GM19025 (cell line): ENCODE measurements around the gene SLC17A4.
"Not testable (repeated sequence)": the region's sequence is repeated elsewhere in the genome, so short reads cannot be mapped to it uniquely, and the experiment has no call there.

Experiments used
- ATAC-seq: cut with Tn5 transposase; IDR thresholded peaks from one replicate; pipeline ENCODE4 v1.9.1; 2021; ENCODE audit warnings: mild to moderate bottlenecking, low read depth, moderate library complexity; ENCODE audit not compliant: unreplicated experiment

The SLC17A4 gene

GRCh38 chr6:25748601-25749517, 5.7 kb upstream of the SLC17A4 start:
- not testable (repeated sequence) for ATAC-seq

DNA sequence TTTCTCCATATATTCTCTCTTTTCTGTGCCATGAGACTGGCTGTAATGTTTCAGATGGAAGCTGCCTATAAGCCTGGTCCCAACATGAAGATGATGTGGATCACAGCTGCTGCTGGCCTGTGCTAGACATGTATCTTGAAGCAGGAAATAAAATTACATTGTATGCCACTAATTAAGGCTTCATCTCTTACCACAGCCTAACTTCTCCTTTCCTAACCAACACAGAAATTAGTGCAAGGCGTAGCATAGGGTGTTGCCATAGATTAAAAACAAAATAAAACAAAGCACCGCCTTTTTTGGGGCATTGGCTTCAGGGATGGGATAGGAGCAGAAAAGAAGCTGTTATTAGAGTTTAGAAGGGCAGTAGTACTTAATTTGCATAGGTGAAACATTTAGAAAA, 4.7 kb upstream of the SLC17A4 start:
- no peak for ATAC-seq

DNA sequence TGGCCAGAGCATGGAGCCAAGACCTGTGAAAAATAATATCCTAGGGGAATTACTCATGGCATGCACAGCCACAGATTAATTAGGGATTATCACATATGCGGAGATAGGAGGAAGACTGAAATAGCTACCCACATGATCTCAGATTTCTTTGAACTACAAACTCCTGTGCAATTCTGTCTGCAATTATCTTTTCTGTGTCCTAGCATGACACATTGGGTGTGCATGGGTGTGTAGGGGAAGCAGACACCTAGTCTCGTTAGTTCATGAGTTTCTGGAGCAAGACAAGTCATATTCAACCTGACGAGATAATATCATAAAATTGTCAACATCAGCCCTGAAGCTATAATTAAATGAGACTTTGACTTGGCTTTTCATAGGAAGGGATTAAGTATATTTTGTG, 3.6 kb upstream of the SLC17A4 start:
- ATAC-seq, result no peak

- ATAC-seq, result no peak
Measured at GRCh38 chr6:25753079-25753478, 1.5 kb upstream of the SLC17A4 start.

DNA sequence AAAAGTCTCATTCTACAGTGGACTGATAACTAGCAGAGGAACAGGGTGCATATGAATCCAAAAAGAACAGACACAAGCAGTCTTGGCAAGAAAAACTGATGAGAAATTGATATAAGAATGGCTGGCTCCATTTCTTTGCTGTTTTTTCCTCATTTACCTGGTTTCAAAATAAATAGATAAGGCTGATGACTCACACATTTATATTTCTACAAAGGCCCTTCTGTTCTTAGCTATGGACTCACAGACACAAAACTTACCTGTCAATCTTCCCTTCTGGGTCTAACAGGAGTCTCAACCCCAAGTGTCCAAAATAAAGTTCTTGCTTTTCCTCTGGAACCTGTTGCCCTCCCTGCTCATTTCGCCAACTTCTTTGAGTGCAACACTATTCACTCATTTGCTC, 941 bp downstream of the SLC17A4 start:
- ATAC-seq, result no peak

DNA sequence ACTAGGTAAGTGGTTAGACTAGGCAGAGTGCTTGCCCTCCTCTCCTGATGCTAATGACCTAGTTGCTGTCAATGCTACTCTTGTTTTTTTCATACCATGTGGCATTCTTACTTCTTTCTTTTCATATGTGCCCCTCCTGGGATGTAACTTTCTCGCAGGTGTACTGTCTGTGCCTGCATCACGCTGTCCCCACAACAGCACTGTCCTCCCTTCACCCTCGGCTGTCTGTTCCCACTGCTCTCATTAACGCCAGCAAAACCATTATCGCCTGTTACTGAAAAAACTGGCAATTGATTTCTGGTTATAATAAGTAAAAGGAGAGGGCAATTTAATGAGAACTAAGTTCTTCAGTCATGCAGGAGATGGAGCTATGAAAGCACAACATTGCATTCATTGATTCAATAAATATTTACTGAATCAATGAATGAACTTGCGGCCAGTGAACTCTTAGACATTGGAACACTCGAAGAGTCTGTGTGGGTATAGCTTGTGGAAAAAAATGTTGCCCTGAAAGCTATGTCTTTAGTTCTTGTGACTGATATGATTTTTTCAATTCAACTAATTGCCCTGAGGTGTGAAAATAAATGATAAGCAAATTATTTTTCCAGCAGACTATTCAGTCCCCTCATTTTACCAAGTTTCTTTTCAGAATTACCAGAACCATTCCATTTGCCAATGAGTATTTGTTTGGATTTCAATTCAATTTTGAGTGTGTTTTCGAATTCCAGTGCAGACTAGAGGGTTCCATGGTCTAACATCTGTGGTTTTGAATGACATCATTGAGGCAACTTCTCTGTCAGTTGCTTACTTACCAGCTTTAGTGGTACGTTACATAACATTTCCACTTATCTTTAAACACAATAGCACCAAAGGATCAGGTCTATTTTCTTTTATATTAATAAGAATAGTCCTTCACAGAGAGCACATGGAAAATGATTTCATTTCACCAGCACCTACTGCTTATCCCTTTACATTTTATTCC, 2.1 kb downstream of the SLC17A4 start:
- no peak for ATAC-seq

DNA sequence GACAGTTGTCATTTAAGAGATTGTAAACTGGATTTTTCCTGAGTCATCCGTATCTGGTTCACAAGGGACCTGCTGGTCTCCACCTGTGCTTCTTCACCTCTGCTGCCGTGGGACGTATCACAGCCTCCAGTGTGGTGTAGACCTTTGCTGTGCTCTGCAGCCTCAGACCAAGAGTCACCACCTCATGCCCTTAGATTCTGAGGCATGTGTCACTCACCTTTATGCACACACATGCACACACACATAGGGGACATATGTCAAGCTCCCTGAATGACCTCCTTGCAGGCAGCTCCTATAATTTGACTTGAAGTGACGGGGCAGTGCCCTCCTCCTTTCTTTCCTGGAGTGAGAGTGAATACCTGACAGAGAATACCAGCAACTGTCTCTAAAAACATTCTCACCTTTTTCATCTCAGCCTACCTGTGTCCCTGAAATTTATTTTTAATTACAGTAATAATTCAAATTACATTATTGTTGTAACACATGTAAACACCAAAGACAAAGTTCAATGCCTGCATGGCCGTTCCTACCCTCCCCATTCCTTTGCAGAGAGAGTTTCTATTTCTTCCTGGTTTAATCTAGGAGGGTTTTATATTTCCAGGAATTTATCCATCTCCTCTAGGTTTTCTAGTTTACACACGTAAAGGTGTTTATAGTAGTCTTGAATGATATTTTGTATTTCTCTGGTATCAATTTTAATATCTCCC, 3.5 kb downstream of the SLC17A4 start:
- no peak for ATAC-seq

DNA sequence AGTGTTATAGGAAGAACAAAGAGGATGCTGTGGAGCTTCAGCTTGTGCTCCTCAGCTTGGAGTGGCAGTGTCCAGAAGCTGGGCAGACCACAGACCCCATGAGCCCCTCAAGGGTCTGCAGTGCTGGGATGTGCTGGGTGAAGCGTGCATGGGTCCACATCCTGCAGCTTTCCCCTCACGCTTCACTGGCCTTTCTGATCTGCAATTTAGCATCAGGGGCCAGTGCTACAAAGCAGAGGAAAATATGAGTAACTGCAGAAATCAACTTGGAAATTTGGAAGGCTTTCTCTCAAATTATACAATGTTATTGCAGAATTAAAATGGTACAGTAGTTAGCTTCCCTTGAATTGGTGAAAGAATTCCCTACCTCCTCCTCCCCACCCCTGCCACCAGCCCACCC, 10.1 kb downstream of the SLC17A4 start:
- no peak for ATAC-seq

GRCh38 chr6:25768566-25768965, 14.0 kb downstream of the SLC17A4 start:
- ATAC-seq, result no peak

GRCh38 chr6:25769983-25770382, 15.4 kb downstream of the SLC17A4 start:
- ATAC-seq, result no peak

DNA sequence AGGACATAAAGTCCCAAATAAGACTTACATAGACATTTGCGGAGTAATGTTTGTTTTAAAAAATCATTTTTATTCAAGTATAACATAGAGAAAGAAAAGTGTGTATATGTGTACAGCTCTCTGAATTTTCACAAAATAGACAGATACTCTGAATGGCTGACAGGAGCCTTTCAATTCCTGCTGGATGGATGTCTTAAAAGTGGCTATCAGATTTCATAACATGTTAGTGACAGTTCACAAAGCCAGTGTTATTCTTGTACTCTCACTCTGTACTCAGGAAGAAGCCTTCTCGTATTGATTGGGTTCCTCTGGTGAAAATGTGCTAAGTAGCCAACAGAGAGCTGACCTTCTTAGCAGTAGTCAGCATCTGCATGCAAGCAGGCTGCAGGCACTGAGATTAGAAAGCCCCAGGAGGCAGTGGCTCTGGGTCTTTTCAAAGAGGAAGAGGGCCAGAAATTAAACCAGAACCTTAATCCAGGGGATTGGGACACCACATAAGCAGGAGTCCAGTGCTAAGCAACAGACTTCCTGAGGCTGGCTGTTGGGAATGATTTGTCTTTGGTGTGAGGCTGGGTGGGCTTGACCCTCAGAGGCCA, 19.7 kb downstream of the SLC17A4 start:
- no peak for ATAC-seq

- no peak for ATAC-seq
Measured at GRCh38 chr6:25777031-25777430, 22.5 kb downstream of the SLC17A4 start.

GRCh38 chr6:25777856-25778649, 23.5 kb downstream of the SLC17A4 start:
- no peak for ATAC-seq

- ATAC-seq, result no peak
Measured at GRCh38 chr6:25781134-25781533, 26.6 kb downstream of the SLC17A4 start.

- no peak for ATAC-seq
Measured at GRCh38 chr6:25787428-25787827, 32.9 kb downstream of the SLC17A4 start.

DNA sequence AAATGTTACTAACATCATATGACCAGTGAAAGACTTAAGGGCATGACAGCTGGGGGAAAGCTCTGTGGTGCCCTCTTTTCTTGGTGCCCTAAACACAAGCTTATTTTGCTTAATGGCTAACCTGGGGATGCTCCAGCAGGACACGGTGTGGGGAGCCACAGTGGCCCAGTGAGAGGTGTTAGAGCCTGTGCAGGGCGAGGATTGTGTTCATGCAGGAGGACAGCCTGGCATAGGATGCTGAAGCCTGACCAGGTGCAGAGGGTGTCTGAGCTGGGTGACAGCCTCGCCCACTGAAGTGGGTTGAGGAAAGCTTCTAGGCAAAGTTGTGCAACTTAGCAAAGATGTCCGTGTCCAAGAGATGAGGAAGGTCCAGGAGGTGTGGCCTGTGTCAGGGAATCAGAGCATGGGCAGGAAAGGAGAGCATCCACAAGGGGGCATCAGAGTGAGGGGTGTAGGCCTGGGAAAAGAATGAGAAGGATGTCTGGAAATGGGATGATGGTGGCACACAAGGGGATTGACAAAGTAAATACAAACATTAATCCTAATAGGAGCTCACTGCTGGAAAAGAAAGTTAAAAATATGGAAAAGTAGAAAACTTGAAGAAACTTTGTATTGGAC, 33.9 kb downstream of the SLC17A4 start:
- ATAC-seq, result no peak

GRCh38 chr6:25789475-25789874, 34.9 kb downstream of the SLC17A4 start:
- ATAC-seq, result no peak

DNA sequence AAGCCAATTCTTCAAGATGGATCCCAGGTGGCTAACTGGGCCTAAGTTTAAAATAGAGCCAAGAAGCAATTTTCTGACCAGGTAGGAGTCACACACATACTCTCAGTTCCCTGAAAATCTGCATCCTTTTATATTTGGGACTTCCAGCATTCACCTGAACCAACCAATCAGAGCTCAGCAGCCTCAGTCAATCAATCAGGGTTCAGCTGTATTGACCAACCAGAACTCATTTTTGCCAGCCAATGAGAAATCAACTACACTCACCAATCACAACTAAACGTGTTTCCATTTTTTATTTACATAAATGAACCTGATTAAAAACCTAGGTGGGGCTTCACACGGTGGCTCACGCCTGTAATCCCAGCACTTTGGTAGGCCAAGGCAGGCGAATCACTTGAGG, 37.5 kb downstream of the SLC17A4 start:
- no peak for ATAC-seq

- no peak for ATAC-seq
Measured at GRCh38 chr6:25793970-25794369, 39.4 kb downstream of the SLC17A4 start.
